ENCODE results near the gene ASAP3.

ASAP3 gene

GRCh38 chr1:23470282-23471070 is 13.5 kb downstream of the ASAP3 start:
- TF ChIP-seq, protein P1, sequence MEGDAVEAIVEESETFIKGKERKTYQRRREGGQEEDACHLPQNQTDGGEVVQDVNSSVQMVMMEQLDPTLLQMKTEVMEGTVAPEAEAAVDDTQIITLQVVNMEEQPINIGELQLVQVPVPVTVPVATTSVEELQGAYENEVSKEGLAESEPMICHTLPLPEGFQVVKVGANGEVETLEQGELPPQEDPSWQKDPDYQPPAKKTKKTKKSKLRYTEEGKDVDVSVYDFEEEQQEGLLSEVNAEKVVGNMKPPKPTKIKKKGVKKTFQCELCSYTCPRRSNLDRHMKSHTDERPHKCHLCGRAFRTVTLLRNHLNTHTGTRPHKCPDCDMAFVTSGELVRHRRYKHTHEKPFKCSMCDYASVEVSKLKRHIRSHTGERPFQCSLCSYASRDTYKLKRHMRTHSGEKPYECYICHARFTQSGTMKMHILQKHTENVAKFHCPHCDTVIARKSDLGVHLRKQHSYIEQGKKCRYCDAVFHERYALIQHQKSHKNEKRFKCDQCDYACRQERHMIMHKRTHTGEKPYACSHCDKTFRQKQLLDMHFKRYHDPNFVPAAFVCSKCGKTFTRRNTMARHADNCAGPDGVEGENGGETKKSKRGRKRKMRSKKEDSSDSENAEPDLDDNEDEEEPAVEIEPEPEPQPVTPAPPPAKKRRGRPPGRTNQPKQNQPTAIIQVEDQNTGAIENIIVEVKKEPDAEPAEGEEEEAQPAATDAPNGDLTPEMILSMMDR (IDR thresholded peaks at IDR 0.05; ENCODE audit: insufficient read depth, low read depth, low read length, missing control alignments) = no peak
- no peak overlapping the region for H3K4me3 ChIP-seq (ENCODE audit: low read length)
- DNase-seq (ENCODE audit: low read depth) = no peak

GRCh38 chr1:23469372-23469982 is 14.5 kb downstream of the ASAP3 start:
- no peak overlapping the region for H3K4me3 ChIP-seq (ENCODE audit: low read length)
- no peak for DNase-seq (ENCODE audit: low read depth)
- TF ChIP-seq, protein P1 (IDR thresholded peaks at IDR 0.05; ENCODE audit: insufficient read depth, low read depth, low read length, missing control alignments) = no peak

DNA sequence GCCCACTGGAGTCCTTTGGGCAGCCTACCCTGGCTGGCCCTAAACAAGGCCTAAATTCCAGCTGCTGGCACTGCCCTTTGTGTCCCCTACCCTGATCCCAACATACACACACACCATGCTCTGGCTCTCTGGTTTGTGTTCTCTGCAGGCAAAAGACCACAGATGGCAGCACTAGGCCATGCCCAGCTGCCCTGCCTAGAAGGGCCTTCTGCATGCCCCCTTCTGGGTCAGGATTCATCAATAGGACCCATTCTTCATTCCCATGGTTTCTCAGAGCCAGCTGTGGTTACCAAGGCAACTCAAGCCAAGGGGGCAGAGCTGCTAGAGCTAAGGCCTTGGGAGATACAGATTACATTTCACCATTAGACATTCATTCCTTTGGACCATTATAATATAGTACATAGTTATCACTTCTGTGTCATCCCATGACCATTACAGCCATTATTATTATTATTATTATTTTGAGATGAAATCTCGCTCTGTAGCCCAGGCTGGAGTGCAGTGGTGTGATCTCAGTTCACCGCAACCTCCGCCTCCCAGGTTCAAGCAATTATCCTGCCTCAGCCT is 17.5 kb downstream of the ASAP3 start:
- TF ChIP-seq, protein P1 (IDR thresholded peaks at IDR 0.05; ENCODE audit: insufficient read depth, low read depth, low read length, missing control alignments) = no peak
- no peak overlapping the region for H3K4me3 ChIP-seq (ENCODE audit: low read length)
- no peak for DNase-seq (ENCODE audit: low read depth)

DNA sequence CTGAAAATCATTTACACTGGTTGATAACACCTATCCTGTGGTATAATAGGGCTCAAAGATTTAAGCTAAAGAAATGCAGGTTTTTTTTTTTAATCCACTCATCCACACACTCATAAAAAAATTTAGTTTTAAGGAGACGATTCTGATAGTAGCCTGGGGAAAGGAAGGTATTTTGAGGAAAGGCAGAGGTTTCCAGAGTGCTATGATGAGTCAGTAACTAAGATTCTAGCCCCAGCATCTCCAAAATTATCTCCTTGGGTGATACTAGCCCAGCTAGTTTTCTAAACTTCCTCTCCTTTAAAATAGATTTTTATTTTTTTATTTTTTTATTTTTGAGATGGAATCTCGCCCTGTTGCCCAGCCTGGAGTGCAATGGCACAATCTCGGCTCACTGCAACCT is 20.7 kb downstream of the ASAP3 start:
- TF ChIP-seq, protein P1 (IDR thresholded peaks at IDR 0.05; ENCODE audit: insufficient read depth, low read depth, low read length, missing control alignments) = no peak
- DNase-seq (ENCODE audit: low read depth) = no peak
- H3K4me3 ChIP-seq (ENCODE audit: low read length) = no peak overlapping the region

DNA sequence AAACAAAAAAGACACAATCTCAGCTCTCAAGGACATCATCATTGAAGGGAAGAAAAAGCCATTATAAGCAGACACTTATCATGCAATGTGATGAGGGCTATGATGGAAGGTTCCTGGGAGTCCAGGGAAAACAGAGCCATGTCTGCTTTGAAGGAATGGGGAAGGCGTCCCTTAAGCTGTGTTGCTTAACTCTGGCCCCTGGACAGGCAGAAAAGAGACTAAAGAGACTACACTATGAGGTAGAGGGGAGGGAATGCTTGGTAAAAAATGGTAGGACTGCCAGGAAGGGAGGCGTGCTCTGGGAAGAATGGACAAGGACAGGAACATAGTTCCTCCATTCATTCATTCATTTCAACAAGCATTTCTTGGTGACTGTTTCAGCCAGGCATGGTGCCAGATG is 21.2 kb downstream of the ASAP3 start:
- H3K4me3 ChIP-seq (ENCODE audit: low read length) = no peak overlapping the region
- TF ChIP-seq, protein P1 (IDR thresholded peaks at IDR 0.05; ENCODE audit: insufficient read depth, low read depth, low read length, missing control alignments) = no peak
- DNase-seq (ENCODE audit: low read depth) = no peak

GRCh38 chr1:23461050-23461449 is 22.9 kb downstream of the ASAP3 start:
- TF ChIP-seq, protein P1 (IDR thresholded peaks at IDR 0.05; ENCODE audit: insufficient read depth, low read depth, low read length, missing control alignments) = no peak
- no peak for DNase-seq (ENCODE audit: low read depth)
- H3K4me3 ChIP-seq (ENCODE audit: low read length) = no peak overlapping the region
